HEK293T (cell line): ENCODE data around the gene PTPRM.

ENCODE experiments used
- LEF1 ChIP-seq: fragments of 450-650 bp; IDR thresholded peaks from 2 replicates; pipeline ENCODE4 v1.6.1; 2017; ENCODE audit warnings: mild to moderate bottlenecking, borderline replicate concordance
- SUZ12 ChIP-seq: fragments of 450-650 bp; IDR thresholded peaks from 2 replicates; pipeline ENCODE4 v1.6.1; 2016; ENCODE audit warnings: mild to moderate bottlenecking

DNA sequence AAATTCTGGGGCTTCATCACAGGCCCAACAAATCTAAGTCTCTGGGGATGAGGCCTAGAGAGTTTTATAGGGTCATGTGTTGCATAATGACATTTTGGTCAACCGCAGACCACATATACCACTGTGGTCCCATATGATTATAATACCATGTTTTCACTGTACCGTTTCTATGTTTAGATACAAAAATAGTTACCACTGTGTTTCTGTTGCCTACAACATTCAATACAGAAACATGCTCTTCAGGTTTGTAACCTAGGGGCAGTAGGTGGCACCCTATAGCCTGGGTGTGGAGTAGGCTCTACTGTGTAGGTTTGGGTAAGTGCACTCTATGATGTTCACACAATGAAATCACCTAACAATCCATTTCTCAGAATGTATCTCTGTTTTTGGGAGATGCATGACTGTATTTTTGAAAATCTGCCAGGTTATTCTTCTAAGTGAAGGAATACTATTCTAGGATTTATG is 485.2 kb downstream of the PTPRM start:
- no peak for TF ChIP-seq SUZ12
- TF ChIP-seq LEF1 = no peak
